ENCODE results near the gene ZNF800. TPM values are rescaled to one million over a fixed set of nuclear protein-coding genes. Genes with fewer than 3 reads are reported as not detected.
"Not testable (repeated sequence)": the region's sequence is repeated elsewhere in the genome, so short reads cannot be mapped to it uniquely, and the experiment has no call there.

ZNF800 gene
- total and polyA plus RNA-seq, 11 donors: 4.2 to 34.7 (median 22.3) TPM

DNA sequence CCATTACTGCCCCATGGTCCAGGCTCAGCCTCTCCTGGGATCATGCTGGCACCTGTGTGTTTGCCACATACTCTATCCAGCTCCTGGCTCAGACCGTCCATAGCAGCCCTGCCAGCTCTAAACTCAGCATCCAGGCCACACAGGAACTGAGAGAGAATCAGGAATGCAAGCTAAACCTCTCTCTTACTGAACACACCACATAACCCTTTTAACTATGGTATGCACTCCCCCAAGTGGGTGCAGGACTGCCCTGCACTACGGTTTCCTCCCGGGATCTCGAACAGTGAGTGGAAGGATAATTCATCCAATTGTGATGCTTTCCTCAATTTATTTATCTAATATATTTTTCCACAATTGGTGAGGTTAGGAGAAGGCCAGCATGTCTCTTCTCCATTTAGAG, 17.1 kb upstream of the ZNF800 start:
- Histone ChIP-seq H3K4me1 (peaks cover 0 to 17% (median 0%) of the 10 kb centered on the region in 12 donors), H3K27ac (no peak overlapping the region), H3K27me3 (peaks cover 0 to 17% (median 6%) of the 10 kb centered on the region in 9 donors), H3K36me3 (no peaks in the 10 kb centered on the region), H3K9me3 (no peaks in the 10 kb centered on the region), H3K4me3 (no peak overlapping the region)
- DNase-seq: no peak
- ATAC-seq: no peak
- intact Hi-C loops (cut with DNase I): loop anchor here in 1 of 10 donors (10.0 kb wide), 1 partner anchor 145 kb away; no protein-coding TSS in a partner anchor
- WGBS, 4 donors: 41 to 48% (median 45%) methylated on average over 4 of the region's 4 CpGs
- no peak for TF ChIP-seq POLR2A (IDR thresholded peaks at IDR 0.05)
- TF ChIP-seq, protein P1, sequence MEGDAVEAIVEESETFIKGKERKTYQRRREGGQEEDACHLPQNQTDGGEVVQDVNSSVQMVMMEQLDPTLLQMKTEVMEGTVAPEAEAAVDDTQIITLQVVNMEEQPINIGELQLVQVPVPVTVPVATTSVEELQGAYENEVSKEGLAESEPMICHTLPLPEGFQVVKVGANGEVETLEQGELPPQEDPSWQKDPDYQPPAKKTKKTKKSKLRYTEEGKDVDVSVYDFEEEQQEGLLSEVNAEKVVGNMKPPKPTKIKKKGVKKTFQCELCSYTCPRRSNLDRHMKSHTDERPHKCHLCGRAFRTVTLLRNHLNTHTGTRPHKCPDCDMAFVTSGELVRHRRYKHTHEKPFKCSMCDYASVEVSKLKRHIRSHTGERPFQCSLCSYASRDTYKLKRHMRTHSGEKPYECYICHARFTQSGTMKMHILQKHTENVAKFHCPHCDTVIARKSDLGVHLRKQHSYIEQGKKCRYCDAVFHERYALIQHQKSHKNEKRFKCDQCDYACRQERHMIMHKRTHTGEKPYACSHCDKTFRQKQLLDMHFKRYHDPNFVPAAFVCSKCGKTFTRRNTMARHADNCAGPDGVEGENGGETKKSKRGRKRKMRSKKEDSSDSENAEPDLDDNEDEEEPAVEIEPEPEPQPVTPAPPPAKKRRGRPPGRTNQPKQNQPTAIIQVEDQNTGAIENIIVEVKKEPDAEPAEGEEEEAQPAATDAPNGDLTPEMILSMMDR (IDR thresholded peaks at IDR 0.05): no peak

DNA sequence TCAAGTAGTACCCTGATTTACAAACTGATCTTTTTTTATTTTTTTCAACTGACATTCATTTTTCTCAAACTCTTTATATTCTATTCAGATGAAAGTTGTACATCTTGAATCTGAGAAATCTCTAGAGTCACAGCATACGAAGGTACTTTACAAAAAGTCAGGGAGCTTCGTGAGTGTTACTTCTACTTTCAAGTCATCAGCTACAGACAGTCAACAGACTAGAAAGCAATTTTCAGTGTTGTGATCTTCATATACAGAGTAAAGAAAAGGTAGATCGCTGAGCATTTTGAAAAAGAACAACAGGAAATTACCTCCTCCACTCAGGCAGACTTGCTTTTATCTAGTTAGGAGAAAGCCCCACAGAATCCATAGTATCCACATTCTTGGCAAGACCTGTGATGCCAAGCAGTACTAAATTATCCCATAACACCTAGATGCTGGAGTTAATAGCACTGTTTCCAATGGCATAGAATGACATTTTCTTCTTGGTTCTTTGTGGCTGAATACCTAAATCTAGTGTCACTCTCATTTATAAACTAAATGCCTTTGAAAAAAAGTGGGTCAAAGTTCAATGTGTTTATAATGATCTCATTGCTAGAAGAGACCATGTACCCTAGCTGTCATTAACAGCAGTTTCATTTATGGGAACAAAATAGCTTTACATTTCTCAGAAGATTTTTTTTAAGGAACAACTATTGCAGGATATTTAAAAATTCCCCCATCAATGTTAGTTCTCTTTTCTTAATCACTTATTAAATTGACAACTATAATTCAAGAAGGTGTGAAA, 12.0 kb upstream of the ZNF800 start:
- H3K9me3 ChIP-seq: no peaks in the 10 kb centered on the region

DNA sequence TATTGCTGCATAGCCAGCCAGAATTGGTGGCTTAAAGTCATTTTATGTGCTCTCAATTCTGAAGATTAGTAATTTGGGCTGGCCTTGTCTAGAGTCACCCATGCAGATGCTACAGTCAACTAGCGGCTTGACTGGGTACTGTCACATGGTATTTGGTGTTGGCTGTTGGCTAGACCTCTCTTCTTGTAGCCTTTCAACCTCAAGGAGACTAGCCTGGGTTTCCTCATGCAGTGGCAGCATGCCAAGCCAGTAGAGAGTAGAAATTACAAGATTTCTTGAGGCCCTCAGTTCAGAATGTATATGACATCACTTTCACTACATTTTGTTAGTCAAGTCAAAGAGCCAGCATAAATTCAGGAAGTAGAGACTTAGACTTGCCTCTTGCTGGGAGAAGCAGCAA, 3.7 kb upstream of the ZNF800 start:
- peaks cover 0 to 2% (median 0%) of the 10 kb centered on the region in 9 donors for H3K36me3 ChIP-seq
- H3K4me3 ChIP-seq: no peak overlapping the region
- peaks cover 0 to 8% (median 0%) of the 10 kb centered on the region in 9 donors for H3K27me3 ChIP-seq
- no peak for ATAC-seq
- WGBS, 4 donors: 54 to 65% (median 59%) methylated on average over 1 of the region's 1 CpG
- no peak overlapping the region for H3K27ac ChIP-seq
- intact Hi-C loops (cut with DNase I): loop anchor here in 4 of 10 donors (10.0 kb wide), 3 partner anchors 51 to 259 kb away; partner anchors contain the start of genes ARF5 (in 2 of the 4), GCC1 (in 2 of the 4) and SND1 (in 1 of the 4)
- TF ChIP-seq, protein P1 (IDR thresholded peaks at IDR 0.05): no peak
- TF ChIP-seq POLR2A (IDR thresholded peaks at IDR 0.05): no peak
- H3K9me3 ChIP-seq: no peaks in the 10 kb centered on the region
- H3K4me1 ChIP-seq: peaks cover 0 to 16% (median 5%) of the 10 kb centered on the region in 12 donors
- peak in 1 of 5 donors; percentile 26 for DNase-seq

More for the DNA sequence above, 12.0 kb upstream of the ZNF800 start:
- Histone ChIP-seq H3K4me3 (no peak overlapping the region), H3K27ac (no peak overlapping the region), H3K36me3 (no peaks in the 10 kb centered on the region), H3K4me1 (peaks cover 0 to 8% (median 0%) of the 10 kb centered on the region in 12 donors), H3K27me3 (peaks cover 0 to 36% (median 6%) of the 10 kb centered on the region in 9 donors)
- DNase-seq (no peak), ATAC-seq (no peak)
- TF ChIP-seq POLR2A (IDR thresholded peaks at IDR 0.05): no peak
- TF ChIP-seq, protein P1 (IDR thresholded peaks at IDR 0.05): no peak
- 43 to 65% (median 48%) methylated on average over 3 of the region's 3 CpGs for WGBS, 4 donors
- intact Hi-C loops (cut with DNase I): no loop called here

DNA sequence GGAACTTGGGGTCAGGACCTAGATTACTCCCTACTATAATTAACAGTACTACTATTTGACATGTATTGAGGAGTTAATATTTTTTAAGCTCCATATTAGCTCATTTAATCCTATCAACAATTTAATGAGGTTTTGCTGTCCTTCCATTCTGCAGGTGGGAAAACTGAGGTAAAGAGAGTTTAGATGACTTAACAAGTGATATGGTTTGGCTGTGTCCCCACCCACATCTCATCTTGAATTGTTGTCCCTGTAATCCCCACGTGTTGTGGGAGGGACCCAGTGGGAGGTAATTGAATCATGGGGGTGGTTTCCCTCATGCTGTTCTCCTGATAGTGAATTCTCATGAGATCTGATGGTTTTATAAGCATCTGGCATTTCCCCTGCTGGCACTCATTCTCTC, 2.6 kb upstream of the ZNF800 start:
- H3K9me3 ChIP-seq, DNase-seq, H3K27ac ChIP-seq, ATAC-seq, H3K27me3 ChIP-seq, H3K4me3 ChIP-seq: not testable (repeated sequence)
- H3K36me3 ChIP-seq: peaks cover 0 to 12% (median 4%) of the 10 kb centered on the region in 9 donors
- H3K4me1 ChIP-seq: peaks cover 0 to 25% (median 15%) of the 10 kb centered on the region in 12 donors
- WGBS, 4 donors: 14 to 24% (median 17%) methylated on average over 1 of the region's 1 CpG
- intact Hi-C loops (cut with DNase I): loop anchor here in 4 of 10 donors (10.0 kb wide), 3 partner anchors 50 to 260 kb away; partner anchors contain the start of genes ARF5 (in 2 of the 4), GCC1 (in 2 of the 4) and SND1 (in 1 of the 4)
